HG02610 (cell line): ENCODE data around the gene KCNIP4.
"Not testable (repeated sequence)": the region's sequence is repeated elsewhere in the genome, so short reads cannot be mapped to it uniquely, and the experiment has no call there.

Experiments used
- ATAC-seq: cut with Tn5 transposase; IDR thresholded peaks from one replicate; pipeline ENCODE4 v1.9.1; 2021; ENCODE audit warnings: mild to moderate bottlenecking, moderate library complexity; ENCODE audit not compliant: unreplicated experiment

KCNIP4 gene

GRCh38 chr4:21384609-21385008 lies 564.0 kb downstream of the KCNIP4 start:
- ATAC-seq: no peak

GRCh38 chr4:21380861-21381260 lies 567.7 kb downstream of the KCNIP4 start:
- no peak for ATAC-seq

GRCh38 chr4:21377046-21377445 lies 571.5 kb downstream of the KCNIP4 start:
- no peak for ATAC-seq

- ATAC-seq: no peak
These were observed 572.4 kb downstream of the KCNIP4 start for GRCh38 chr4:21376176-21376575.

- no peak for ATAC-seq
These were observed 573.8 kb downstream of the KCNIP4 start for GRCh38 chr4:21374641-21375368.

- no peak for ATAC-seq
These were observed 581.0 kb downstream of the KCNIP4 start for GRCh38 chr4:21367567-21367966.

- no peak for ATAC-seq
These were observed 581.7 kb downstream of the KCNIP4 start for GRCh38 chr4:21366840-21367239.

GRCh38 chr4:21366312-21366711 lies 582.3 kb downstream of the KCNIP4 start:
- no peak for ATAC-seq

GRCh38 chr4:21363701-21364100 lies 584.9 kb downstream of the KCNIP4 start:
- ATAC-seq: no peak

GRCh38 chr4:21352354-21352753 lies 596.2 kb downstream of the KCNIP4 start:
- ATAC-seq: not testable (repeated sequence)

- no peak for ATAC-seq
These were observed 601.4 kb downstream of the KCNIP4 start for GRCh38 chr4:21347142-21347541.

- no peak for ATAC-seq
These were observed 620.4 kb downstream of the KCNIP4 start for GRCh38 chr4:21327976-21328700.

- ATAC-seq: no peak
These were observed 628.5 kb downstream of the KCNIP4 start for GRCh38 chr4:21320034-21320433.

GRCh38 chr4:21307709-21308108 lies 640.9 kb downstream of the KCNIP4 start:
- ATAC-seq: no peak

- no peak for ATAC-seq
These were observed 644.1 kb downstream of the KCNIP4 start for GRCh38 chr4:21304540-21304887.

GRCh38 chr4:21290562-21290961 lies 658.0 kb downstream of the KCNIP4 start:
- ATAC-seq: peak; percentile 98

- ATAC-seq: no peak
These were observed 672.5 kb downstream of the KCNIP4 start for GRCh38 chr4:21276046-21276445.

- no peak for ATAC-seq
These were observed 677.0 kb downstream of the KCNIP4 start for GRCh38 chr4:21271439-21272052.

- ATAC-seq: no peak
These were observed 700.2 kb downstream of the KCNIP4 start for GRCh38 chr4:21248331-21248730.

- ATAC-seq: no peak
These were observed 706.4 kb downstream of the KCNIP4 start for GRCh38 chr4:21242163-21242562.

- no peak for ATAC-seq
These were observed 721.7 kb downstream of the KCNIP4 start for GRCh38 chr4:21226637-21227538.
